Vagina (tissue), 2 donors: ENCODE results near the gene JDP2. TPM values are rescaled to one million over a fixed set of nuclear protein-coding genes. Genes with fewer than 3 reads are reported as not detected.

ENCODE experiments used
- DNase-seq, 2 donors: peaks; one replicate each; pipeline ENCODE4 v3.0.0-alpha.2; 2017; ENCODE audit errors: extremely low spot score in 2 of 2
- H3K27ac ChIP-seq: fragments of 200-600 bp; sonication (generic); one replicate; pipeline ENCODE4 v1.5.1; 2019
- H3K27me3 ChIP-seq: fragments of 200-600 bp; sonication (generic); one replicate; pipeline ENCODE4 v1.5.1; 2019
- H3K36me3 ChIP-seq, 2 donors: fragments of 200-600 bp; sonication (generic); one replicate each; pipeline ENCODE4 v1.5.1; 2017 to 2019
- H3K4me1 ChIP-seq: fragments of 200-600 bp; sonication (generic); one replicate; pipeline ENCODE4 v1.5.1; 2019
- H3K4me3 ChIP-seq, 2 donors: fragments of 200-600 bp; sonication (generic); 1 replicate in 1 of 2; 2 replicates in 1 of 2; pipeline ENCODE4 v1.5.1; 2016 to 2019
- H3K9me3 ChIP-seq: fragments of 200-600 bp; sonication (generic); one replicate; pipeline ENCODE4 v1.5.1; 2019
- POLR2A ChIP-seq, 2 donors: fragments of 450-650 bp; IDR thresholded peaks; one replicate each; pipeline ENCODE4 v1.6.1; 2017; ENCODE audit warnings: antibody characterized with exemption in 2 of 2, mild to moderate bottlenecking in 2 of 2, moderate library complexity in 2 of 2
- POLR2AphosphoS5 ChIP-seq, 2 donors: sonication (generic); formaldehyde crosslinking; IDR thresholded peaks; one replicate each; pipeline ENCODE4 v1.9.0; 2017; ENCODE audit warnings: antibody characterized with exemption in 2 of 2, mild to moderate bottlenecking in 2 of 2, low read depth in 1 of 2; ENCODE audit not compliant: insufficient read depth in 1 of 2
- intact Hi-C: fragments of 100-400 bp; cut with DNase I; formaldehyde crosslinking; loops from one replicate; pipeline ENCODE4 v1.15.1; 2023
- total RNA-seq: library from RNA; depleted of rRNA; stranded (reverse); fragments of >200 nt; gene quantifications from one replicate; pipeline ENCODE4 v1.2.3, GENCODE V29; 2016
- TF ChIP-seq, protein P1 (sequence below), 3 experiments: fragments of 450-650 bp in 2 of 3; fragments of 200-600 bp in 1 of 3; sonication (generic) in 1 of 3; IDR thresholded peaks; one replicate each; pipeline ENCODE4 v1.5.1; 2017 to 2019; ENCODE audit warnings: antibody characterized with exemption in 3 of 3, mild to moderate bottlenecking in 2 of 3, moderate library complexity in 2 of 3

The JDP2 gene
- total RNA-seq, 1 donor from 2014 or later = 66.5 TPM

GRCh38 chr14:75459099-75459741, 31.4 kb downstream of the JDP2 start:
- no peaks in the 10 kb centered on the region for H3K36me3 ChIP-seq
- intact Hi-C loops = no loop called here
- no peak for DNase-seq
- TF ChIP-seq POLR2AphosphoS5 (IDR thresholded peaks at IDR 0.05; ENCODE audit: insufficient read depth in 1 of 2, low read depth in 1 of 2) (no peak), POLR2A (IDR thresholded peaks at IDR 0.05) (no peak)
- TF ChIP-seq, protein P1, sequence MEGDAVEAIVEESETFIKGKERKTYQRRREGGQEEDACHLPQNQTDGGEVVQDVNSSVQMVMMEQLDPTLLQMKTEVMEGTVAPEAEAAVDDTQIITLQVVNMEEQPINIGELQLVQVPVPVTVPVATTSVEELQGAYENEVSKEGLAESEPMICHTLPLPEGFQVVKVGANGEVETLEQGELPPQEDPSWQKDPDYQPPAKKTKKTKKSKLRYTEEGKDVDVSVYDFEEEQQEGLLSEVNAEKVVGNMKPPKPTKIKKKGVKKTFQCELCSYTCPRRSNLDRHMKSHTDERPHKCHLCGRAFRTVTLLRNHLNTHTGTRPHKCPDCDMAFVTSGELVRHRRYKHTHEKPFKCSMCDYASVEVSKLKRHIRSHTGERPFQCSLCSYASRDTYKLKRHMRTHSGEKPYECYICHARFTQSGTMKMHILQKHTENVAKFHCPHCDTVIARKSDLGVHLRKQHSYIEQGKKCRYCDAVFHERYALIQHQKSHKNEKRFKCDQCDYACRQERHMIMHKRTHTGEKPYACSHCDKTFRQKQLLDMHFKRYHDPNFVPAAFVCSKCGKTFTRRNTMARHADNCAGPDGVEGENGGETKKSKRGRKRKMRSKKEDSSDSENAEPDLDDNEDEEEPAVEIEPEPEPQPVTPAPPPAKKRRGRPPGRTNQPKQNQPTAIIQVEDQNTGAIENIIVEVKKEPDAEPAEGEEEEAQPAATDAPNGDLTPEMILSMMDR (IDR thresholded peaks at IDR 0.05) = no peak
- H3K4me3 ChIP-seq = no peak overlapping the region
- H3K27me3 ChIP-seq = no peaks in the 10 kb centered on the region
- no peak overlapping the region for H3K27ac ChIP-seq
- H3K9me3 ChIP-seq = no peaks in the 10 kb centered on the region
- H3K4me1 ChIP-seq = peaks cover 55% of the 10 kb centered on the region

GRCh38 chr14:75459791-75460190, 32.0 kb downstream of the JDP2 start:
- intact Hi-C loops = no loop called here
- Histone ChIP-seq H3K27ac (no peak overlapping the region), H3K36me3 (no peaks in the 10 kb centered on the region), H3K4me1 (peaks cover 49% of the 10 kb centered on the region), H3K9me3 (no peaks in the 10 kb centered on the region), H3K4me3 (no peak overlapping the region), H3K27me3 (no peaks in the 10 kb centered on the region)
- DNase-seq = no peak
- TF ChIP-seq, protein P1 (IDR thresholded peaks at IDR 0.05) = no peak
- TF ChIP-seq POLR2AphosphoS5 (IDR thresholded peaks at IDR 0.05; ENCODE audit: insufficient read depth in 1 of 2, low read depth in 1 of 2) = no peak
- no peak for TF ChIP-seq POLR2A (IDR thresholded peaks at IDR 0.05)

GRCh38 chr14:75460394-75460793, 32.6 kb downstream of the JDP2 start:
- Histone ChIP-seq H3K27me3 (no peaks in the 10 kb centered on the region), H3K9me3 (no peaks in the 10 kb centered on the region), H3K36me3 (no peaks in the 10 kb centered on the region), H3K27ac (no peak overlapping the region), H3K4me1 (peaks cover 43% of the 10 kb centered on the region), H3K4me3 (no peak overlapping the region)
- DNase-seq = no peak
- intact Hi-C loops = no loop called here
- TF ChIP-seq POLR2A (IDR thresholded peaks at IDR 0.05) (no peak), POLR2AphosphoS5 (IDR thresholded peaks at IDR 0.05; ENCODE audit: insufficient read depth in 1 of 2, low read depth in 1 of 2) (no peak)
- TF ChIP-seq, protein P1 (IDR thresholded peaks at IDR 0.05) = no peak

GRCh38 chr14:75461303-75461702, 33.5 kb downstream of the JDP2 start:
- Histone ChIP-seq H3K4me3 (no peak overlapping the region), H3K4me1 (peaks cover 43% of the 10 kb centered on the region), H3K9me3 (no peaks in the 10 kb centered on the region), H3K36me3 (no peaks in the 10 kb centered on the region), H3K27me3 (no peaks in the 10 kb centered on the region), H3K27ac (no peak overlapping the region)
- TF ChIP-seq POLR2A (IDR thresholded peaks at IDR 0.05) = no peak
- no peak for TF ChIP-seq POLR2AphosphoS5 (IDR thresholded peaks at IDR 0.05; ENCODE audit: insufficient read depth in 1 of 2, low read depth in 1 of 2)
- TF ChIP-seq, protein P1 (IDR thresholded peaks at IDR 0.05) = no peak
- DNase-seq = no peak
- intact Hi-C loops = no loop called here

- TF ChIP-seq POLR2AphosphoS5 (IDR thresholded peaks at IDR 0.05; ENCODE audit: insufficient read depth in 1 of 2, low read depth in 1 of 2) = no peak
- TF ChIP-seq POLR2A (IDR thresholded peaks at IDR 0.05) = no peak
- no peak overlapping the region for H3K27ac ChIP-seq
- DNase-seq = no peak
- no peak overlapping the region for H3K4me3 ChIP-seq
- intact Hi-C loops = no loop called here
- no peaks in the 10 kb centered on the region for H3K9me3 ChIP-seq
- H3K36me3 ChIP-seq = no peaks in the 10 kb centered on the region
- H3K4me1 ChIP-seq = peaks cover 38% of the 10 kb centered on the region
- H3K27me3 ChIP-seq = no peaks in the 10 kb centered on the region
These were observed 34.0 kb downstream of the JDP2 start for GRCh38 chr14:75461755-75462349.
